RWPE1 (cell line): ENCODE data around the gene DNAJC30.

Experiments used
- CTCF ChIA-PET: fragments of 350-600 bp; sonication (Branson Sonifier 250); formaldehyde crosslinking; extraction: SDS; loops from one replicate; lab custom pipeline; 2021; lab: Yijun Ruan, JAX
- POLR2A ChIA-PET: fragments of 400-600 bp; formaldehyde crosslinking; extraction: SDS; loops from one replicate; lab custom pipeline; 2020; ENCODE audit warnings: antibody characterized with exemption; ENCODE audit not compliant: low non-redundant PET; lab: Yijun Ruan, JAX
- DNase-seq: peaks from one replicate; pipeline ENCODE4 v3.0.0; 2012; ENCODE audit warnings: low spot score
- H3K27ac ChIP-seq: fragments of 450-650 bp; 2 replicates; pipeline ENCODE4 v1.5.1; 2017
- CTCF ChIP-seq: fragments of 450-650 bp; conservative IDR thresholded peaks from 2 replicates; pipeline ENCODE4 v1.5.1; 2017; ENCODE audit warnings: low read depth, mild to moderate bottlenecking

Gene DNAJC30

GRCh38 chr7:73683056-73683787, at the start of gene DNAJC30, which contains the start of gene BUD23:
Gene DNAJC30, minus strand, starts transcription at chr7:73683453. Its CDS starts 30 bp downstream, at chr7:73683423.
Gene BUD23, plus strand, starts transcription at chr7:73683597. Its CDS starts 29 bp downstream, at chr7:73683626.
- peak; percentile 98 for DNase-seq
- peak within 1 kb of the TSS; percentile 75 for H3K27ac ChIP-seq
- ChIA-PET CTCF (interaction anchor here (0.5 kb wide), 1 partner anchor 21 kb away, joined by 6 read pairs; no protein-coding TSS in a partner anchor), POLR2A (no interaction called here)
- no peak for TF ChIP-seq CTCF

DNA sequence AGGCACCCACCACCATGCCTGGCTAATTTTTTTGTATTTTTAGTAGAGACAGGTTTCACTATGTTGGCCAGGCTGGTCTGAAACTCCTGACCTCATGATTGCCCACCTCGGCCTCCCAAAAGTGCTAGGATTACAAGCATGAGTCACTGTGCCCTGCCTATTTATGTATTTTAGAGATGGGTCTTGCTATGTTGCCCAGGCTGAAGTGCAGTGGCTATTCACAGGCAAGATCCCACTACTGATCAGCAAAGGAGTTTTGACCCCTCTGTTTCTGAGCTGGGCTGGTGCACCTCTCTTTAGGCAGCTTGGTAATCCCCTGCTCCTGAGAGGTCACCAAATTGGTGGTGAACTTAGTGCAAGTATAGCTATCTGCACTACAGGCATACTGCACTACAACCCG, 49.1 kb upstream of the DNAJC30 start:
- TF ChIP-seq CTCF = no peak
- ChIA-PET POLR2A (no interaction called here), CTCF (interaction anchor here (0.6 to 0.8 kb wide), 3 partner anchors 57 to 126 kb away, joined by 3 to 4 read pairs (median 3); no protein-coding TSS in a partner anchor)
- DNase-seq = no peak
- H3K27ac ChIP-seq = no peak overlapping the region

GRCh38 chr7:73730485-73730884, 47.2 kb upstream of the DNAJC30 start:
- POLR2A ChIA-PET = no interaction called here
- H3K27ac ChIP-seq = no peak overlapping the region
- no peak for DNase-seq
- CTCF ChIA-PET = interaction anchor here (0.6 kb wide), 3 partner anchors 56 to 223 kb away, joined by 3 to 4 read pairs (median 3); no protein-coding TSS in a partner anchor
- no peak for TF ChIP-seq CTCF

DNA sequence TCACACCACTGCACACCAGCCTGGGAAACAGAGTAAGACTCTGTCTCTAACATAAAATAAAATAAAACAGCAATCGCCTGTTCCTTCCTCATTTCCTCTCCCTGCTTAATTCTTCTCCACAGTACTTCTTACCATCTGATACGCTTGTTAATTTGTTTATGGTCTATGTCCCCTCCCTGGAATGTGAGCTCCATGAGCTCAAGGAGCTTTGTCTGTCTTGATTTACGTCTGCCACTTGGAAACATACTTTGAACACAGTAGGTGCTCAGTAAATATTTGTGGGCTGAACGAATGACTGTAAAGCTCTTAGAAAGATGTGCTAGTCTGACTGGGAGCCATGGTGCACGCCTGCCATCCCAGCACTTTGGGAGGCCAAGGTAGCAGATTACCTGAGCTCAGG, 45.3 kb upstream of the DNAJC30 start:
- POLR2A ChIA-PET = no interaction called here
- no peak overlapping the region for H3K27ac ChIP-seq
- no peak for TF ChIP-seq CTCF
- DNase-seq = no peak
- CTCF ChIA-PET = interaction anchor here (0.6 to 1.8 kb wide), 4 partner anchors 8 to 238 kb away, joined by 3 to 9 read pairs (median 4); no protein-coding TSS in a partner anchor

GRCh38 chr7:73727952-73728351, 44.7 kb upstream of the DNAJC30 start:
- no peak for DNase-seq
- TF ChIP-seq CTCF = no peak
- no peak overlapping the region for H3K27ac ChIP-seq
- CTCF ChIA-PET = interaction anchor here (0.6 to 1.8 kb wide), 4 partner anchors 8 to 237 kb away, joined by 3 to 9 read pairs (median 4); no protein-coding TSS in a partner anchor
- POLR2A ChIA-PET = no interaction called here

DNA sequence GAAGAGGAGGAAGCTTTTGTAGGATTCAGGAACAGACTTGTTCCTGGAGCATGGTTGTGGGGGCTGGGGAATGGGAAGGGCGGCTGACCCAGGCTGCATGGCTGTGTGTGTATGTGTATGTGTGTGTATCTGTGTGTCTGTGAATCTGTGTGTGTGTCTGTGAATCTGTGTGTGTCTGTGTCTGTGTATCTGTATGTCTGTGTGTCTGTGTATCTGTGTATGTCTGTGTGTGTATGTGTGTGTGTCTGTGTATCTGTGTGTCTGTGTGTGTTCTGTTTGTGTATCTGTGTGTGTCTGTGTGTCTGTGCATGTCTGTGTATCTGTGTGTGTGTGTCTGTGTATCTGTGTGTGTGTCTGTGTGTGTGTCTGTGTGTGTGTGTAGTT, 42.8 kb upstream of the DNAJC30 start:
- DNase-seq = no peak
- ChIA-PET CTCF (interaction anchor here (0.7 to 1.9 kb wide), 9 partner anchors 9 to 203 kb away, joined by 3 to 24 read pairs (median 3); partner anchors contain the start of gene VPS37D), POLR2A (no interaction called here)
- H3K27ac ChIP-seq = no peak overlapping the region
- TF ChIP-seq CTCF = peak; percentile 76
